HEK293 (cell line): ENCODE measurements around the gene FAM89A.

Source experiments
- CTCF ChIA-PET: fragments of 350-600 bp; formaldehyde crosslinking; extraction: SDS; loops from one replicate; lab custom pipeline; 2021; ENCODE audit warnings: antibody characterized with exemption; lab: Yijun Ruan, JAX
- POLR2A ChIA-PET: fragments of 300-600 bp; formaldehyde crosslinking; extraction: SDS; loops from one replicate; lab custom pipeline; 2020; ENCODE audit warnings: antibody characterized with exemption, inconsistent platforms; lab: Yijun Ruan, JAX
- H3K27ac ChIP-seq: fragments of 200-500 bp; sonication (Bioruptor generic); 2 replicates; pipeline ENCODE4 v1.5.1; 2014; ENCODE audit warnings: low read depth, low read length, control low read depth, inconsistent platforms; ENCODE audit errors: extremely low read depth
- H3K36me3 ChIP-seq, 2 experiments: fragments of 200-500 bp in 1 of 2; sonication (Bioruptor generic) in 1 of 2; 1 replicate in 1 of 2; 2 replicates in 1 of 2; pipeline ENCODE4 v1.5.1; 2014 to 2017; ENCODE audit warnings: inconsistent platforms in 2 of 2, low read length in 2 of 2; ENCODE audit not compliant: control insufficient read depth in 2 of 2, insufficient read depth in 1 of 2
- H3K4me1 ChIP-seq: fragments of 200-500 bp; sonication (Bioruptor generic); 2 replicates; pipeline ENCODE4 v1.5.1; 2014; ENCODE audit warnings: mild to moderate bottlenecking, low read length, inconsistent platforms; ENCODE audit not compliant: control insufficient read depth, insufficient read depth
- H3K4me3 ChIP-seq: 2 replicates; pipeline ENCODE4 v1.5.1; 2011; ENCODE audit warnings: low read depth, mild to moderate bottlenecking, control low read depth, low read length, moderate library complexity
- H3K9me3 ChIP-seq: fragments of 200-500 bp; sonication (Bioruptor generic); 2 replicates; pipeline ENCODE4 v1.5.1; 2014; ENCODE audit warnings: low read depth, low read length, inconsistent platforms; ENCODE audit not compliant: control insufficient read depth, insufficient read depth
- GFI1B ChIP-seq: fragments of 450-650 bp; formaldehyde crosslinking; IDR thresholded peaks from 2 replicates; pipeline ENCODE4 v1.5.1; 2016; ENCODE audit warnings: missing biosample characterization, missing genetic modification characterization
- KLF17 ChIP-seq: fragments of 450-650 bp; formaldehyde crosslinking; IDR thresholded peaks from 2 replicates; pipeline ENCODE4 v1.5.1; 2016; ENCODE audit warnings: missing biosample characterization, missing genetic modification characterization
- MZF1 ChIP-seq: fragments of 450-650 bp; formaldehyde crosslinking; IDR thresholded peaks from 2 replicates; pipeline ENCODE4 v1.5.1; 2017; ENCODE audit warnings: missing biosample characterization, missing genetic modification characterization, borderline replicate concordance
- PRDM1 ChIP-seq: fragments of 450-650 bp; formaldehyde crosslinking; IDR thresholded peaks from 2 replicates; pipeline ENCODE4; 2016; ENCODE audit warnings: missing biosample characterization, missing genetic modification characterization
- WT1 ChIP-seq: fragments of 450-650 bp; formaldehyde crosslinking; IDR thresholded peaks from 2 replicates; pipeline ENCODE4 v1.5.1; 2016; ENCODE audit warnings: missing biosample characterization, missing genetic modification characterization
- ZFP3 ChIP-seq: fragments of 450-650 bp; formaldehyde crosslinking; IDR thresholded peaks from 2 replicates; pipeline ENCODE4 v1.5.1; 2016; ENCODE audit warnings: low read depth, missing biosample characterization, missing genetic modification characterization
- ZFP41 ChIP-seq: fragments of 450-650 bp; formaldehyde crosslinking; IDR thresholded peaks from 2 replicates; pipeline ENCODE4 v1.5.1; 2016; ENCODE audit warnings: missing biosample characterization, missing genetic modification characterization, borderline replicate concordance
- ZIC2 ChIP-seq: fragments of 450-650 bp; formaldehyde crosslinking; IDR thresholded peaks from 2 replicates; pipeline ENCODE4 v1.5.1; 2016; ENCODE audit warnings: missing biosample characterization, missing genetic modification characterization
- ZNF133 ChIP-seq: fragments of 450-650 bp; formaldehyde crosslinking; IDR thresholded peaks from 2 replicates; pipeline ENCODE4 v1.5.1; 2016; ENCODE audit warnings: missing biosample characterization, missing genetic modification characterization
- ZNF157 ChIP-seq: fragments of 450-650 bp; formaldehyde crosslinking; IDR thresholded peaks from 2 replicates; pipeline ENCODE4 v1.5.1; 2016; ENCODE audit warnings: missing biosample characterization, missing genetic modification characterization
- ZNF311 ChIP-seq: fragments of 450-650 bp; formaldehyde crosslinking; IDR thresholded peaks from 2 replicates; pipeline ENCODE4 v1.5.1; 2017; ENCODE audit warnings: missing biosample characterization, missing genetic modification characterization, borderline replicate concordance
- ZNF350 ChIP-seq: fragments of 450-650 bp; formaldehyde crosslinking; IDR thresholded peaks from 2 replicates; pipeline ENCODE4 v1.5.0; 2017; ENCODE audit warnings: missing biosample characterization, mild to moderate bottlenecking, missing genetic modification characterization
- ZNF354C ChIP-seq: fragments of 450-650 bp; formaldehyde crosslinking; IDR thresholded peaks from 2 replicates; pipeline ENCODE4 v1.5.1; 2016; ENCODE audit warnings: missing biosample characterization, missing genetic modification characterization, low read depth, borderline replicate concordance
- ZNF37A ChIP-seq: fragments of 450-650 bp; IDR thresholded peaks from 2 replicates; pipeline ENCODE4 v1.5.1; 2018; ENCODE audit warnings: missing biosample characterization, missing genetic modification characterization
- ZNF394 ChIP-seq: fragments of 450-650 bp; formaldehyde crosslinking; IDR thresholded peaks from 2 replicates; pipeline ENCODE4 v1.5.1; 2016; ENCODE audit warnings: missing biosample characterization, missing genetic modification characterization, mild to moderate bottlenecking, moderate library complexity, borderline replicate concordance
- ZNF398 ChIP-seq: fragments of 450-650 bp; formaldehyde crosslinking; IDR thresholded peaks from 2 replicates; pipeline ENCODE4 v1.5.1; 2017; ENCODE audit warnings: missing biosample characterization, missing genetic modification characterization
- ZNF521 ChIP-seq: fragments of 450-650 bp; formaldehyde crosslinking; IDR thresholded peaks from 2 replicates; pipeline ENCODE4 v1.5.1; 2017; ENCODE audit warnings: missing biosample characterization, mild to moderate bottlenecking, missing genetic modification characterization
- ZNF571 ChIP-seq: fragments of 450-650 bp; formaldehyde crosslinking; IDR thresholded peaks from 2 replicates; pipeline ENCODE4 v1.5.0; 2017; ENCODE audit warnings: missing biosample characterization, missing genetic modification characterization
- ZNF626 ChIP-seq: fragments of 450-650 bp; sonication (Bioruptor Pico); formaldehyde crosslinking; IDR thresholded peaks from 2 replicates; pipeline ENCODE4 v1.5.1; 2018; ENCODE audit warnings: missing biosample characterization, missing genetic modification characterization, inconsistent platforms
- TF ChIP-seq, protein P1 (sequence below): fragments of 450-650 bp; formaldehyde crosslinking; IDR thresholded peaks from 2 replicates; pipeline ENCODE4 v1.5.1; 2016; ENCODE audit warnings: missing biosample characterization, missing genetic modification characterization
- TF ChIP-seq, protein P2 (sequence below): fragments of 450-650 bp; formaldehyde crosslinking; IDR thresholded peaks from 2 replicates; pipeline ENCODE4 v1.5.0; 2017; ENCODE audit warnings: missing biosample characterization, missing genetic modification characterization, borderline replicate concordance
- TF ChIP-seq, protein P3 (sequence below): fragments of 450-650 bp; formaldehyde crosslinking; IDR thresholded peaks from 2 replicates; pipeline ENCODE4 v1.5.1; 2016; ENCODE audit warnings: missing biosample characterization, missing genetic modification characterization

The FAM89A gene

GRCh38 chr1:231020816-231021215 is 19.2 kb downstream of the FAM89A start:
- Histone ChIP-seq H3K9me3 (no peaks in the 10 kb centered on the region), H3K4me3 (no peak overlapping the region), H3K27ac (no peak overlapping the region), H3K36me3 (peaks cover 5 to 47% of the 10 kb centered on the region in 2 experiments; a peak in 2 of 3 replicates), H3K4me1 (no peaks in the 10 kb centered on the region)
- POLR2A ChIA-PET, result no interaction called here
- CTCF ChIA-PET, result no interaction called here
- no peak for TF ChIP-seq ZNF354C (tag by site-specific recombination)
- no peak for TF ChIP-seq MZF1
- TF ChIP-seq ZNF311 (tag by site-specific recombination), result no peak
- TF ChIP-seq ZFP3 (tag by site-specific recombination), result no peak
- TF ChIP-seq ZNF157 (tag by site-specific recombination), result no peak
- TF ChIP-seq ZNF37A (tag by site-specific recombination), result no peak
- TF ChIP-seq ZNF626, result no peak
- TF ChIP-seq GFI1B (tag by site-specific recombination), result no peak

GRCh38 chr1:231020139-231020601 is 19.9 kb downstream of the FAM89A start:
- no peak overlapping the region for H3K4me3 ChIP-seq
- peaks cover 5 to 47% of the 10 kb centered on the region in 2 experiments; a peak in 2 of 3 replicates for H3K36me3 ChIP-seq
- ChIA-PET POLR2A (no interaction called here), CTCF (interaction anchor here (0.5 kb wide), 1 partner anchor 102 kb away, joined by 3 read pairs; no protein-coding TSS in a partner anchor)
- no peak for TF ChIP-seq KLF17 (tag by site-specific recombination)
- TF ChIP-seq PRDM1 (tag by site-specific recombination), result no peak
- no peak for TF ChIP-seq ZFP41 (tag by site-specific recombination)
- TF ChIP-seq ZNF571, result no peak
- TF ChIP-seq ZNF394, result no peak
- TF ChIP-seq ZIC2 (tag by site-specific recombination), result no peak
- no peak for TF ChIP-seq ZNF354C (tag by site-specific recombination)
- TF ChIP-seq ZNF350 (tag by site-specific recombination), result no peak
- no peak for TF ChIP-seq ZNF133 (tag by site-specific recombination)
- TF ChIP-seq, protein P1, sequence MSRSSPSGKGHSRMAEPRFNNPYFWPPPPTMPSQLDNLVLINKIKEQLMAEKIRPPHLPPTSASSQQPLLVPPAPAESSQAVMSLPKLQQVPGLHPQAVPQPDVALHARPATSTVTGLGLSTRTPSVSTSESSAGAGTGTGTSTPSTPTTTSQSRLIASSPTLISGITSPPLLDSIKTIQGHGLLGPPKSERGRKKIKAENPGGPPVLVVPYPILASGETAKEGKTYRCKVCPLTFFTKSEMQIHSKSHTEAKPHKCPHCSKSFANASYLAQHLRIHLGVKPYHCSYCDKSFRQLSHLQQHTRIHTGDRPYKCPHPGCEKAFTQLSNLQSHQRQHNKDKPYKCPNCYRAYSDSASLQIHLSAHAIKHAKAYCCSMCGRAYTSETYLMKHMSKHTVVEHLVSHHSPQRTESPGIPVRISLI (tag by site-specific recombination), result no peak
- no peak for TF ChIP-seq WT1 (tag by site-specific recombination)
- TF ChIP-seq, protein P2, sequence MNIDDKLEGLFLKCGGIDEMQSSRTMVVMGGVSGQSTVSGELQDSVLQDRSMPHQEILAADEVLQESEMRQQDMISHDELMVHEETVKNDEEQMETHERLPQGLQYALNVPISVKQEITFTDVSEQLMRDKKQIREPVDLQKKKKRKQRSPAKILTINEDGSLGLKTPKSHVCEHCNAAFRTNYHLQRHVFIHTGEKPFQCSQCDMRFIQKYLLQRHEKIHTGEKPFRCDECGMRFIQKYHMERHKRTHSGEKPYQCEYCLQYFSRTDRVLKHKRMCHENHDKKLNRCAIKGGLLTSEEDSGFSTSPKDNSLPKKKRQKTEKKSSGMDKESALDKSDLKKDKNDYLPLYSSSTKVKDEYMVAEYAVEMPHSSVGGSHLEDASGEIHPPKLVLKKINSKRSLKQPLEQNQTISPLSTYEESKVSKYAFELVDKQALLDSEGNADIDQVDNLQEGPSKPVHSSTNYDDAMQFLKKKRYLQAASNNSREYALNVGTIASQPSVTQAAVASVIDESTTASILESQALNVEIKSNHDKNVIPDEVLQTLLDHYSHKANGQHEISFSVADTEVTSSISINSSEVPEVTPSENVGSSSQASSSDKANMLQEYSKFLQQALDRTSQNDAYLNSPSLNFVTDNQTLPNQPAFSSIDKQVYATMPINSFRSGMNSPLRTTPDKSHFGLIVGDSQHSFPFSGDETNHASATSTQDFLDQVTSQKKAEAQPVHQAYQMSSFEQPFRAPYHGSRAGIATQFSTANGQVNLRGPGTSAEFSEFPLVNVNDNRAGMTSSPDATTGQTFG (tag by site-specific recombination), result no peak
- no peak for TF ChIP-seq ZNF398 (tag by site-specific recombination)
- no peak for TF ChIP-seq ZNF521 (tag by site-specific recombination)
- TF ChIP-seq, protein P3, sequence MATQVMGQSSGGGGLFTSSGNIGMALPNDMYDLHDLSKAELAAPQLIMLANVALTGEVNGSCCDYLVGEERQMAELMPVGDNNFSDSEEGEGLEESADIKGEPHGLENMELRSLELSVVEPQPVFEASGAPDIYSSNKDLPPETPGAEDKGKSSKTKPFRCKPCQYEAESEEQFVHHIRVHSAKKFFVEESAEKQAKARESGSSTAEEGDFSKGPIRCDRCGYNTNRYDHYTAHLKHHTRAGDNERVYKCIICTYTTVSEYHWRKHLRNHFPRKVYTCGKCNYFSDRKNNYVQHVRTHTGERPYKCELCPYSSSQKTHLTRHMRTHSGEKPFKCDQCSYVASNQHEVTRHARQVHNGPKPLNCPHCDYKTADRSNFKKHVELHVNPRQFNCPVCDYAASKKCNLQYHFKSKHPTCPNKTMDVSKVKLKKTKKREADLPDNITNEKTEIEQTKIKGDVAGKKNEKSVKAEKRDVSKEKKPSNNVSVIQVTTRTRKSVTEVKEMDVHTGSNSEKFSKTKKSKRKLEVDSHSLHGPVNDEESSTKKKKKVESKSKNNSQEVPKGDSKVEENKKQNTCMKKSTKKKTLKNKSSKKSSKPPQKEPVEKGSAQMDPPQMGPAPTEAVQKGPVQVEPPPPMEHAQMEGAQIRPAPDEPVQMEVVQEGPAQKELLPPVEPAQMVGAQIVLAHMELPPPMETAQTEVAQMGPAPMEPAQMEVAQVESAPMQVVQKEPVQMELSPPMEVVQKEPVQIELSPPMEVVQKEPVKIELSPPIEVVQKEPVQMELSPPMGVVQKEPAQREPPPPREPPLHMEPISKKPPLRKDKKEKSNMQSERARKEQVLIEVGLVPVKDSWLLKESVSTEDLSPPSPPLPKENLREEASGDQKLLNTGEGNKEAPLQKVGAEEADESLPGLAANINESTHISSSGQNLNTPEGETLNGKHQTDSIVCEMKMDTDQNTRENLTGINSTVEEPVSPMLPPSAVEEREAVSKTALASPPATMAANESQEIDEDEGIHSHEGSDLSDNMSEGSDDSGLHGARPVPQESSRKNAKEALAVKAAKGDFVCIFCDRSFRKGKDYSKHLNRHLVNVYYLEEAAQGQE (tag by site-specific recombination), result no peak
- TF ChIP-seq, all 188 proteins: peak for 0
- H3K9me3 ChIP-seq, result no peaks in the 10 kb centered on the region
- H3K4me1 ChIP-seq, result no peaks in the 10 kb centered on the region
- H3K27ac ChIP-seq, result no peak overlapping the region
